ENCODE data around the gene KRT33B. TPM values are rescaled to one million over a fixed set of nuclear protein-coding genes. Genes with fewer than 3 reads are reported as not detected.
"Not testable (repeated sequence)": the region's sequence is repeated elsewhere in the genome, so short reads cannot be mapped to it uniquely, and the experiment has no call there.

The KRT33B gene
- total and polyA plus RNA-seq, 10 of the 15 experiments (the other 5 are each of a cell fraction or from before 2014, with no cell fraction given): not detected

- WGBS (ENCODE audit: insufficient coverage, insufficient replicate concordance, low lambda C conversion rate, missing lambda C conversion rate): 32% methylated on average over 7 of the region's 7 CpGs
- H3K9ac ChIP-seq (ENCODE audit: control insufficient read depth, insufficient read depth, low read length); FAIRE-seq; H3K4me3 ChIP-seq; ATAC-seq; H3K9me3 ChIP-seq (replicated peaks; ENCODE audit: control insufficient read depth, insufficient read depth, low read length); H3K4me1 ChIP-seq (ENCODE audit: control insufficient read depth, insufficient read depth, low read length); H3K27ac ChIP-seq (ENCODE audit: control insufficient read depth, insufficient read depth); H3K27me3 ChIP-seq (replicated peaks in 1 of 2; ENCODE audit: control insufficient read depth in 2 of 2, insufficient read depth in 2 of 2, low read length in 1 of 2); H3K36me3 ChIP-seq (ENCODE audit: control insufficient read depth in 2 of 2, insufficient read depth in 2 of 2, low read length in 1 of 2); H3K79me2 ChIP-seq (ENCODE audit: control insufficient read depth, insufficient read depth, low read length); intact Hi-C loops (cut with micrococcal nuclease; ENCODE audit: unreplicated experiment); H4K20me1 ChIP-seq (ENCODE audit: control insufficient read depth, insufficient read depth); POLR2A ChIA-PET; in situ Hi-C loops (cut with MboI); H3K4me2 ChIP-seq (ENCODE audit: control insufficient read depth, insufficient read depth); H2AFZ ChIP-seq (ENCODE audit: control insufficient read depth, low read depth, low read length); DNase-seq (ENCODE audit: low read depth, low spot score); CTCF ChIA-PET; BruUV-seq (replicated peaks); RAD21 ChIA-PET (ENCODE audit: unreplicated experiment): not testable (repeated sequence)
- SMC1A ChIA-PET (ENCODE audit: uncharacterized antibody, unreplicated experiment): interaction anchor here (0.6 kb wide), 1 partner anchor 163 kb away, joined by 3 read pairs; no protein-coding TSS in a partner anchor
Observed at GRCh38 chr17:41380091-41380490, 10.5 kb upstream of the KRT33B start.

GRCh38 chr17:41377546-41377945 is 7.9 kb upstream of the KRT33B start:
- in situ Hi-C loops (cut with MboI): no loop called here
- TF ChIP-seq NKRF (conservative IDR thresholded peaks at IDR 0.05): no peak
- no peak for TF ChIP-seq ZZZ3 (IDR thresholded peaks at IDR 0.05; ENCODE audit: control insufficient read depth, insufficient read length, low read depth)
- no peak for TF ChIP-seq NRF1 (conservative IDR thresholded peaks at IDR 0.05; ENCODE audit: low read depth, low read length)
- TF ChIP-seq ZNF687 (IDR thresholded peaks at IDR 0.05): no peak
- no peak for TF ChIP-seq SRF (IDR thresholded peaks at IDR 0.05; ENCODE audit: low read depth in 2 of 2, low read length in 2 of 2)
- no peak for TF ChIP-seq PAX5 (IDR thresholded peaks at IDR 0.05; ENCODE audit: borderline replicate concordance, low read depth, low read length)
- TF ChIP-seq USF2 (IDR thresholded peaks at IDR 0.05; ENCODE audit: borderline replicate concordance, low read depth, low read length): no peak
- TF ChIP-seq MLLT1 (IDR thresholded peaks at IDR 0.05): no peak

More at GRCh38 chr17:41377546-41377945, 7.9 kb upstream of the KRT33B start:
- ChIA-PET CTCF (no interaction called here), POLR2A (no interaction called here), SMC1A (ENCODE audit: uncharacterized antibody, unreplicated experiment) (interaction anchor here (0.8 kb wide), 1 partner anchor 14 kb away, joined by 3 read pairs; no protein-coding TSS in a partner anchor), RAD21 (ENCODE audit: unreplicated experiment) (no interaction called here)
- Histone ChIP-seq H3K4me3 (no peak overlapping the region), H4K20me1 (ENCODE audit: control insufficient read depth, insufficient read depth) (no peaks in the 10 kb centered on the region), H3K36me3 (ENCODE audit: control insufficient read depth in 2 of 2, insufficient read depth in 2 of 2, low read length in 1 of 2) (no peaks in the 10 kb centered on the region), H3K4me1 (ENCODE audit: control insufficient read depth, insufficient read depth, low read length) (no peaks in the 10 kb centered on the region), H2AFZ (ENCODE audit: control insufficient read depth, low read depth, low read length) (no peak overlapping the region), H3K4me2 (ENCODE audit: control insufficient read depth, insufficient read depth) (no peak overlapping the region), H3K27me3 (replicated peaks in 1 of 2; ENCODE audit: control insufficient read depth in 2 of 2, insufficient read depth in 2 of 2, low read length in 1 of 2) (peaks cover 0 to 2% of the 10 kb centered on the region in 2 experiments; a peak in 1 of 4 replicates), H3K79me2 (ENCODE audit: control insufficient read depth, insufficient read depth, low read length) (no peaks in the 10 kb centered on the region), H3K9me3 (replicated peaks; ENCODE audit: control insufficient read depth, insufficient read depth, low read length) (no peaks in the 10 kb centered on the region; the same call in 2 of the 3 replicates), H3K27ac (ENCODE audit: control insufficient read depth, insufficient read depth) (no peak overlapping the region), H3K9ac (ENCODE audit: control insufficient read depth, insufficient read depth, low read length) (no peak overlapping the region)
- intact Hi-C loops (cut with micrococcal nuclease; ENCODE audit: unreplicated experiment): no loop called here
- no peak for DNase-seq (ENCODE audit: low read depth, low spot score)
- BruUV-seq (replicated peaks): no TSS peak
- 0% methylated on average over 2 of the region's 2 CpGs for WGBS (ENCODE audit: insufficient coverage, insufficient replicate concordance, low lambda C conversion rate, missing lambda C conversion rate)
- ATAC-seq: no peak
- FAIRE-seq: no peak

Data from GM12878 (cell line).